HG03045 (cell line): ENCODE data around the gene E2F6.

Source experiments
- ATAC-seq: cut with Tn5 transposase; IDR thresholded peaks from one replicate; pipeline ENCODE4 v1.9.1; 2021; ENCODE audit warnings: mild to moderate bottlenecking, moderate library complexity; ENCODE audit not compliant: unreplicated experiment

E2F6 gene, protein sequence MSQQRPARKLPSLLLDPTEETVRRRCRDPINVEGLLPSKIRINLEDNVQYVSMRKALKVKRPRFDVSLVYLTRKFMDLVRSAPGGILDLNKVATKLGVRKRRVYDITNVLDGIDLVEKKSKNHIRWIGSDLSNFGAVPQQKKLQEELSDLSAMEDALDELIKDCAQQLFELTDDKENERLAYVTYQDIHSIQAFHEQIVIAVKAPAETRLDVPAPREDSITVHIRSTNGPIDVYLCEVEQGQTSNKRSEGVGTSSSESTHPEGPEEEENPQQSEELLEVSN

DNA sequence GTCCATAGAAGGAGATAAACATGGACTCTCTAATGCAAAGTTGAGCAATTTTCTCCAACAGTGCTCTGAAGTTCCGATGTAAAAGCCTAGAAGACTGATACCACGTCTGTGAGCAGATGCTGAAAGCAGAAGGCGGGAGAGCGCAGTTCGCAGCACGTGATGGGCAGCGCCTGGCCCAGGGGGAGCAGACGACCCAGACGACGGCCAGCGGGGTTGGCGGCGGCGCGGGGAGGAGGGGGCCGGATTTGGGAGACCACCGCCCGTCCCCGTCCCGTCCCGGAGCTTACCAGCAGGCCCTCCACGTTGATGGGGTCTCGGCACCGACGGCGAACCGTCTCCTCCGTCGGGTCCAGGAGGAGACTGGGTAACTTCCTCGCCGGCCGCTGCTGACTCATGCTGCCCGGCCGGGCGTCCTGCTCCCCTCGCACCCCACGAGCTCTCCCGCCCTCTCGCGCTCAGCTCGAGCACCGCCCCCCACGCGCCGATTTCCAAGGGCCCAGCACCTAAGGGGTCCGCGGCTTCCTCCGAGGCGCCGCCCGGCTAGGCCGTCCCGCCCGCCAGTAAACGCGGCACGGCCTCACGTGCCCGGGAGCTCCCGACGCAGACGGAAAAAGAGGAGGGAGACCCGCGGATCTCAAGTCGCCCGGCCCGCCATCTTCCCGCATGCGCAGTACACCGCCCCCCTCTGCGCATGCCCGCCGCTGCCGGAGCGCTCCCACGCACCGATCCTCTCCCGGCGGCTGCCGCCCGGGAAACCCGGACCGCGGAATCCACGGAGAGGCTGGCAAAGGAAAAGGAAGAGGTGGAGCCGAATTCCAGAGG lies at the start of gene E2F6:
TSS of gene E2F6 (minus strand) at position 677 of the 822 bp plus-strand sequence. CDS start at position 395, 282 bp downstream.
- ATAC-seq = peak; percentile 72

DNA sequence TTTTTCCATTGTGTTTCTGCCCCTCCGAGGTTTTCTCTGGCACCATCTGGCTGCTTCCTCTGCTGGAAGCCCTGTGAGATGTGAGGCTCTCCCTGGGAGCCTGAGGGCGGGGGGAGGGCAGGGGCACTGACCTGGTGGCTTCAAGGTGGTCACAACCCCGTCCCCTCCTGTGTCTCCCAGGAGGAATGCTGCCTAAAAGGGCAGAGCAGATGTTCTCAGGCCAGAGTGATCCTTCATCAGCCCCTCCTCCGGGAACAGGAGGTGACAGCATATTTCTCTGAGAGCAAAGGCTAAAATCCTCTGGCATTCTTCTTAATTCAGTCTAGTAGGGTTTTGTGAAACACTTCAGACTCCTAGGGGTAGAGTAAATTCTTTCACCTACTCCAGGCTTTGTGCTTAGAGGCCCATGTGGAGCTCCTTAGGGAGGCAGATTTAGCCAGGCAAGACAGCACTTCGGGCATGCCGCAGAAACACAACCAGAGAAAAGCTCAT lies 49.6 kb upstream of the E2F6 start:
- no peak for ATAC-seq

DNA sequence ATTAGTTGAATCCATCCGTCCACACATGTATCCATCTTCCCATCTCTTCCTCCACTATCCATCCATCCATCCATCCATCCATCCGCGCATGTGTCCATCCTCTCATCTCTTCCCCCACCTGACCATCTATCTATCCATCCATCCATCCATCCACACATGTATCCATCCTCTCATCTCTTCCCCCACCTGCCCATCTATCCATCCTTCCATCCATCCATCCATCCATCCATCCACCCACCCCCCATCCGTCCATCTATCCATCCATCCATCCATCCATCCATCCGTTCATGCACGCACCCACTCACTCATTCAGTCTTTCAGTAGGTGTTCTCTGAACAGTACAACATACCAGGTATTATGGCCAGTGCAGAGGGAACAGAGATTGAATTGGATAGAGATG lies 48.9 kb upstream of the E2F6 start:
- no peak for ATAC-seq

DNA sequence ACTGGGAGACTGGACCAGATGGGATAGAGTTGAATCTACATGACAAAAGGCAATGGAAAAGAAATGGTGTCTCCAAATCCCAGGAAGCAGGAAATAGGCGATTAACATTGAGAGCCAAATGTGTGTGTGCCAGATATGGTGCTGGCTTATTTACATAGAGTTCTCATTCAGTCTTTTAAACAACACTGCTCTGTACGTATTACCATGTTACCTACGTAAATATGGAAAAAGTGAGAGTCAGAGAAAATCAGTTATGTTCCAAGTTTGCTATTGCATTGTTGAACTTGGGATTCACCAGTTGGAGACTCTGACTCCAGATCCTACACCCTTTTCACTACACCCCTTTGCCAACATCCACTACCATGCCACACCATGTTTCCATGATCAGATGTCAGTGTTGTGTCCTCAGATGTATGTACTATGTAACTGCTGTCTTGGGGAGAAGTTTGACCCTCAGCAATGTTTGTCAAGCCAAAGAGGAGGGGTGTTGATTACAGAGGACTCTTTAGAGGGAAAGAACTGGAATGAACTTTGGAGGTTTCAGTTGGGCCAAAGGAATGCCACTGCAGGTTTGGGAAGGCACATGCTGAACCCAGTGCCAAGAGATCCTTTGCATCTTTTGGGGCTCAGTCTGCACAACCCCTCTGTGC lies 48.2 kb upstream of the E2F6 start:
- ATAC-seq = no peak

DNA sequence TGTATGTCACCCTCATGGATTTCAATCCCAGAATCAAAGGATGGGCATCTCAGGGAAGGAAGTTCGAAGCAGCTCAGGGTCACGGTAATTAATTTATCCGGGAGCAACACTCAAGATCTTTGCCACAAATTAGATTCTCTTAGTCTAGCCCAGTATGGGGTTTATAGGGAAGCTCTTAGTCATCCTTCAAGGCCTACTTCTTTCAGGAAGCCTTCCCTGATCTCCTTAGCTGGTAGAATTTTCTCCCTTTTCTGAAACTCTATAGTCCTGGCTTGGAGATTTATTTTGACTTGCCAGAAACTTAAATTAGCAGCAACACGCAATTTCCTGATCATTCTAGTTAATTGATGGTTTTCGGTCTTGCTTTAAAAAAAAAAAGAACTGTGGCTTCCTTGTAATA lies 47.4 kb upstream of the E2F6 start:
- ATAC-seq = no peak

DNA sequence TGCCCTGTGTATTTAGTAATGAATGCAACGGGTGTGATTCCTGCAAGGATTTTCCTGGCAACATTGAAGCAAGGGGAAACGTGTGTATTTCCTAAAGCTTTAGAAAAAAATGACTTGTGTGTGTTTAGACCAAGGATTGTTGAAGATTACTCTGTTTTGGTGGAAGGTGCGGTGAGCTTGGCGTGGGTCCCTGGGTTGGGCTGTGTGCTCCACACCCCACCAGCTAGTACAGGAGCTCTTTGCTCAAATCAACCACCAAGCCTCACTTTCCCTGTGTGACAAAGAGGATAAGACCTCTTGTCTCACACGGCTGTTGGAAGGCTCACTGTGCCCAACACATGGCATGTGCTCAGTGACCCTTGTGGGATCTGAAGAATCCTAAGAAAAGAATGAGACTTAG lies 46.5 kb upstream of the E2F6 start:
- no peak for ATAC-seq

DNA sequence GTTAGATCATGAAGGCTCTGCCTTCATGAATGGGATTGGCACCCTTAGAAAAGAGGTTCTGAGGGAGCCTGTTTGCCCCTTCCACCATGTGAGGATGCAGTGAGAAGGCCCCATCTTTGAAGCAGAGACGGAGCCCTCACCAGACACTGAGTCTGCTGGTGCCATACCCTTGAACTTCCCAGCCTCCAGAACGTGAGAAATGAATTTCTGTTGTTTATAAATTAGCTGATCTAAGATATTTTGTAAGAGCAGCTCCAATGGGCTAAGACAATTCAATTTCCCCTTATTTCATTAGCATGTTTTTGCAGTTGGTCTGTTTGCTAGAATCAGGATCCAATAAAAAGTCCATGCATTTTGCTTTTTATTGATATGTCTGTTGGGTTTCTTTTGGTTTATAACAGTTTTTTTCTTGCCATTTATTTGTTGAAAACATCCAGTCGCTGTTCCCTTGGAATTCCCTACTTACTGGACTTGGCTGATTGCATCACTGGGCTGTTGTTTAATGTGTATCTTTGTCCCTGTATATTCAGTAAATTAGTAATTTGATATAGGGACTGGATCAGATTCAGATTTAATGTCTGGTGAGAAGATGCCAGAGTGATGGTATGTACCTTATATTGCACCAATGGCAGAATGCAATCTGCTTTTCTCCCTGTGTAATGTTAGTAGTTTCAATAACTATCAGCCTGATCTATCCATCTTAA lies 43.8 kb upstream of the E2F6 start:
- ATAC-seq = no peak

DNA sequence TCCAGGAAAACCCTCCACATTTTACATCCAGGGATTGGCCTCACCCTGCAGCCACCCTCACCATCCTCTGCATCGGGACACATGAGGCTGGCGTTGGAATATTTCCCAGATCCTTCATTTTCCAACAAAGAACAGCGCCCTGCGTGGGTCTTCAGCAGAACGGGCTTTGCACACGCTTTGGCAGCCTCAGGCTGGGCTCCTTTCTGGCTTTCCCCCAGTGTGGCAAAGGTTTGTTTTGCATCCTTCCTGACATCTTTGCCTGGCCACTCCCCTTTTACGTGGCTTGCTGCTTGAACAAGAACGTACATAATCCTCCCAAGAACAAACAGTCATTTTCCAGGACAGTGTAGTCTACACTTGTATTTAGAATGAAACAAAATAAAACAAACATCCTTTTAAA lies 42.3 kb upstream of the E2F6 start:
- no peak for ATAC-seq

DNA sequence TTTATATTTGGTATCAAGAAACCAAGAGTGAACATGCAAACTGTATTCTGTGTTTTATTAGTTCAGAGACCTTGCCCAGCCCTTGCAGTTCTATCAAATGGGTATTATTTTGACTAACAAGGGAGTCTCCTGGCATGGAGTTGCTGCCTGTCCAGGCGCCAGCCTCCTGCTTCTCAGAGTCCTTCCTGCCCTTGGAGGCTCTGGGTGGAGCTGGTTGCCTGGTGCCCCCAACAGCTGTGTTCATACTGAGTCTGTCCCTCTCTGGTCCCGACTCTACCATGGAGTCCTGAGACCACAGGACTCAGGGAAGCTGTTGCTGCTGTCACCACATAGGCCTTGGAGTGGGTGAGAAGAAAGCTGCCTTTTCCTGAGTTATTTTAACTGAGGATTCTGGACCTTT lies 41.6 kb upstream of the E2F6 start:
- no peak for ATAC-seq

DNA sequence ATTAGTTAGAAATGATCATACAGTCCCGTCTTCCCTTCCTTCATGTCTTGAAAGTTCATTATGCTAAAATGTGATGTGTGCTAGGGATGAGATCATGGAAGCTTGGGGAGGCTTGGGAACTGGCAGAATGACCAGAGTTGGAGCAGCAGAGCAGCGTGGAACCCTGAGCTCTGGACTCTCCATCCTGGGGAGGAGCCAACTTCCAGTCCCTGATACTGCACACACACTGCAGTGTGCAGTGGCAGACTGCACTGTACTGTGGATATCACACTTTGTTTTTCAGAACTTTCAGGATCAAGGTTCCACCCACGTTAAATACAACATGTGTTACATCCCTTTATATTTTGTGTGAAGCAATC lies 40.6 kb upstream of the E2F6 start:
- no peak for ATAC-seq

DNA sequence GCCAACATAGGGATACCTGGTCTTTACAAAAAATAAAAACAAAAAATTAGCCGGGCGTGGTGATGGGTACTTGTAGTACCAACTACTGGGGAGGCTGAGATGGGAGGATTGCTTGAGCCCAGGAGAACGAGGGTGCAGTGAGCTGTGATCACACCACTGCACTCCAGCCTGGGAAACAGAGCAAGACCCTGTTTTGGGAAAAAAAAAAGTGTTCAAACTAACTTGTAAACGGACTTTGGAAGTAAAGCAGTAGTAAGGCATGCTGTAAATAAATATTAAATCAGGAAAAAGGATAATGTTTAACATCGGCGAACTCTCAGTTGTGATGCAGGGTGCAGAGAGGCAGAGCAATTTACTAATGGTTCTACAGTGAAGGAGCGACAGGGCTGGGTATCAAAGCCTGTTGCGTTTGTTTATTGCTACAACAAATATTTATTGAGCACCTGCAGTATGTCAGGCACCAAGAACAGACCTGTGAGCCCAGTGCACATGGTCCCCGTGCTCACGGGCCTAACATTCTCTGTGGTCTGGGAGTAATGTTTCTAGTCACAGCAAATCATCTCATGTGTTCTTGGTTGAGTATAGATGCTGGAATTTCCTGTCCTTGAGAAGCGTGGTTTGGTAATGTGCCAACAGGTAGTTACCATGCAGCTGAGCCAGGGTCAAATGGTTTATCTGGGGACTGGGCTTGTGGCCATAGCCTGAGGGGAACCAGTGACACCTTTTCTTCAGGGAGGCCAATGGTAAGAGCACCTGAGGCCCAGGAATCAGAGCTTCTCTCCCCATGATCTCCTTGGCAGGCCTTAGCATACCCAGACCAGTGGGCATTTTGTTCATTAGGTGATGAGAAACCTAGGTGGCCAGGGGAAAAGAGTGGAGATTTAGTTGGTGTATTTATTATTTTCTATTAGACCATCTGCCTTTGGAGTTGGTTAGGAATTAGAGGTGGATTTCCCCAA lies 40.0 kb upstream of the E2F6 start:
- no peak for ATAC-seq

DNA sequence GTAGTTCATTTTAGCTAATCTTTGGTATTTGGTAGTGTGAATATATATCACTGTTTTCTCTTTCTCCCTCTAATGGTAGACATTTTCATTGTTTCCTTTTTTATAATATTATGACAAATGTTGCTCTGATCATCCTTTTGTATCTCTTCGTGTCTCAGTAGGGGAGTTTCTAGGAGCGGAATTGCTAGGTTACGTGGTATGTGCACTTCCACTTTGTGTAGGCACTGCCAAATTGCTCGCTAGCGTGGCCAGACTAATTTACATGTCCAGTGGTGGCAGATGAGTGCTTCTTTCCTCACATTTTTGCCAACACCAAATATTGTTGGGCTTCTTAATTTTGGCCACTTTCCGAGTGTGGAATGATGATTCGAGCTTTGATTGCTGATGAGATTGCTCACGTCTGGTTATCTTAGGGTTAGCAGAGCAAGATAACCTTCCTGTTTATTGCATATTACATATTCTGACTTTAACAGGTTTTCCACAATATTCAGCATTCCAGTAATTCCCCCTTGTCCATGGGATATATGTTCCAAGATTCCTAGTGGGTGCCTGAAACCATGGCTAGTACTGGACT lies 37.5 kb upstream of the E2F6 start:
- ATAC-seq = no peak

DNA sequence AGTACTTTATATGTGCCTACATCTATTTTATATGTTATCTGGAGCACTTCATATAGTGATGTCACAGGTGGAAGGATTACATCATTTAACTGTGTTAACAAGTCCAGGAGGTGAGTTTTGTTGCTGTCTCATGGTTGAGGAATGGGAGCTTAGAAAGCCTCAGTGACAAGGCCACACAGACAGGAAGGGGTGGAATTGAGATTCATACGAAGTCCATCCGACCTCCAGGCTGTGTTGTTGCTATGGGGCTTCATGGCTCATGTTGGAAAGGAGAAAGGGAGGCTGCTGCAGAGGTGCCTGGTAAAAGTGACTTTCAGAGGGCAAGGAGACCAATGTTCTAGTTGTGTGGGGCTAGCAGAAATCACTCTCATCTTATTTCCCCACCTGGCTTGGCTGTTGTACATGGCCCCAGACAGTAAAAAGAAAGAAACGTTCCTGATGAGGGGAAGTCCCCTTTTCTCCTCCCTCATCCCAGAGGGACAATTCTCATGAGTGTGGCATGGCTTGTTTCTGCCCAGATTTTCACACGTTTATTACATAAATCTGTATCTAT lies 36.9 kb upstream of the E2F6 start:
- ATAC-seq = no peak

DNA sequence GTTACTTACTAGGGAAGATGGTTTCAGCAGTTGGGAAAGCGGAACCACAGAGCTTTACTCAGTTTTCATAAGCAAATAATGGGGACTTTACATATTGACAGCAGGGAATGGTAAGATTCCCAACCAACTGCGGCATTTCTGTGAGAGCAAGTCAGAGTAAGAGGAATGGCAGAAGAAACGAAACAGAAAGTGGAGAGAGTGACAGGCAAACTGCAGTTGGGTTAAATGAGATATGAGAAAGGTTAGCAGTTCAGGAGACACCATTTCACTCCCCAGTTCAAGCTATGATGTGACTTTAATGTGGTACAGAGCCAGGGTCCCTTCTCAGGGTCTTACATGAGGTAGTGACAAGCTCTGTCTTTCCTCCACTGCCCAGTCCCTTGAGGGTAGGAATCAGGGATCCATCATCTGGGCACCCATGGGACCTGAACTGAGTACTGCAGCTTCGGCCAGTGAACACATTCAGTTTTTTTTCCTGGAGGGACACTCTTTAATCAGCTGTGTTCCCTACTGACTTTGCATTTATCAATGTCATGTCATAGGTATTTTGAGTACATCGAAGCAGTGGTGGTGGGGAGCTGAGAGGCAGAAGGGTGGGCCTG lies 34.8 kb upstream of the E2F6 start:
- ATAC-seq = no peak

DNA sequence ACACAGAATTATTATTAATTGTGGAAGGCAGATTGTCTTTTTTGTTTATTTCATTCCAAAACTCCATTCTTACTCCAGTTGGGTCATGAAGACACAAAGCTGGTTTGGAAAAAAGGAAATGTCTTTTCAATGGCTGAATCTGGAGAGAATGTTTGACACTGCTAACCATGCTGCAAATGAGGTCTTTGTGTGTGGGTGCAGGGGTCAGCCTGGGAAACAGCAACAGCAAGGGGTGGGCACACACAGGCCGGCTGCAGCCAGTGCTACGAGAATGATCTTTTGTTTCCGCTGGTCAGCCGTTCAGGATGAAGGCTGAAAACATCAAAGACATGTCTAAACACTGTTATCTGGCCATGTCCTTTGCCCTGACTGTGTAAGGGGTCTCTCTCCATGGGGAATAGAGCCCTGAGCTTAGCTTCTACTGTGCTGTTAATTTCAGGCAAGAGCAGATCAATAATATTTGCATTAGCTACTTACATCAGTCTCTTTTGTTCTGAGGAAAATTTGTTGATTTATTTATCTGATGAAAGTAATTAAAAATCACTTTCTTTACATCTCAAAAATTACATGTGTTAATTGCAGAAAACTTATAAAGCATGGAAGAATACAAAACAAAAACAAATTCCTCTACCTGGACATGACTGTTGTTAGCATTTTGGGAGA lies 33.3 kb upstream of the E2F6 start:
- no peak for ATAC-seq

DNA sequence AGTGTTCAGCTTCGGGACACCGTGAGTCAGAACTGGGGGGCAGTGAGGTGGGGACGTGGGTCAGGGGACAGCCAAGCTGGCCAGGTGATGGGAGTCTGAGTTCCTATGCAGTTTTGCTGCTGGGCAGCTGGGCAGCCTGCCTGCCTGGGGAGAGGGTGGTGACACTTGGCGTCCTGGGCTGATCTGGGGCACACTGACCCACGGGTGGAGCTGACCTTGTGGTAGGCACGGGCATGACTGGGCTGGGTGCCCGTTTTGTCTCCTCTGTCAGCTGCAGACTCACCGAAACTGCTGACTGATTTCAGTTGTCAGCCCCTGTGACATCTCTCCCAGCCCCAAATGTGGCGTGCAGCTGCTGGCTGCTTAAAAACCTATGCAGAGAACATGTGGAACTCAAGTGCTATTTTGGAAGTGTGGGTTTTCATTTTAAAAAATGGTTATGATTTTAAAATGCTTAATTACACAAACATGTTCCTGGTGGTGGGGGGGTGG lies 32.6 kb upstream of the E2F6 start:
- peak; percentile 89 for ATAC-seq

DNA sequence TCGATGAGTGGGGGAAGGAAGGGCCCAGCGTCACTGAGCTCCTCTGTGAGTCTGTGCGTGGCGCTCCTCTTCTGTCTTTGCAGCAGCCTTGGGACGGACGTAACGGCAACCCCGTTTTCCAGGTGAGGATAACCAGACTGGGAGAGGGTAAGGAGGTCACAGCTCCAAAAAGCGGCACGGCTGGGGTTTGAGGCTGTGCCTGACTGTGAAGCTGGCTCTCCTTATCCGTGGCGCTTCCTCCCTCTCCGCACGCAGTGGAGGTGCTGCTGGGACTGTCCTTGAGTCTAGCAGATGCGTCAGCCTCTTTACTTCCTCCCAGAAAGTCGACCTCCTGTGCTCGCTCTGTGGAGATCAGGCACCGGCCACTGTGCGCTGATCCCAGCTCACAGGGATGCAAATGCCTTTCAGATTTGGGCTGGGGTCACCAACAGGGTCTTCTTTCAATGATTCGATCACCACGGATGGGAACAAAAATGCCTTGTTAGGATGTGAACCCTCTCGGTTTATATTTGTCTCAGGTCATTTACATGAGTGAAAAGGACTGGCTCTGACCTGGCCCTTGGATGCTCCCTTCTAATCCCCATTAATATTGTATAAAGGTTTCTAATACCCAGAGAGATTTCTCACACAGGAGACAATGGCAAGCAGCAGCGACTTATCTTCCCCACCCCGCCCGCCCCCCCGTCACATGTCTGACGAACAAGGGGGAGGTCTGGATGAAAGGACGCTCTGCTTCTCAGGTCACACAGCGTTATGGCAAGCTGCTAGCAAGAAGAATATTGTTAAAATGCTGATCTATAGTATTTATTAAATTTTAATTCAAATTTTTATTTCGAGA lies 30.1 kb upstream of the E2F6 start:
- no peak for ATAC-seq
